Stomach (tissue), 4 donors: ENCODE results near the gene WNT4.

Experiments
- CTCF ChIP-seq, 7 experiments: fragments of 450-650 bp in 4 of 7; fragments of 200-600 bp in 3 of 7; sonication (generic) in 3 of 7; IDR thresholded peaks; one replicate each; pipeline ENCODE4 v1.5.1; 2016 to 2019; ENCODE audit warnings: antibody characterized with exemption in 7 of 7, control low read depth in 2 of 7, mild to moderate bottlenecking in 1 of 7
- POLR2A ChIP-seq, 4 donors: fragments of 450-650 bp; IDR thresholded peaks; one replicate each; pipeline ENCODE4 v1.6.1; 2016; ENCODE audit warnings: antibody characterized with exemption in 4 of 4, control low read depth in 2 of 4, mild to moderate bottlenecking in 1 of 4, moderate library complexity in 1 of 4
- POLR2AphosphoS5 ChIP-seq, 3 donors: sonication (generic); formaldehyde crosslinking; IDR thresholded peaks; one replicate each; pipeline ENCODE4 v1.6.1; 2016; ENCODE audit warnings: antibody characterized with exemption in 3 of 3

GRCh38 chr1:22110016-22110415 lies 32.9 kb downstream of the WNT4 start:
- TF ChIP-seq CTCF (IDR thresholded peaks at IDR 0.05) (no peak), POLR2AphosphoS5 (IDR thresholded peaks at IDR 0.05) (no peak), POLR2A (IDR thresholded peaks at IDR 0.05) (no peak)
